ENCODE data around the gene CAPZA2. TPM values are rescaled to one million over a fixed set of nuclear protein-coding genes. Genes with fewer than 3 reads are reported as not detected.

The CAPZA2 gene
- total and polyA plus RNA-seq, 2 experiments from 2014 or later = 49.1 to 106 TPM

GRCh38 chr7:116895849-116896248, 33.5 kb downstream of the CAPZA2 start:
- Histone ChIP-seq H3K4me1 (ENCODE audit: insufficient read depth) (no peaks in the 10 kb centered on the region), H3K79me2 (replicated peaks; ENCODE audit: insufficient read depth) (peaks cover 29% of the 10 kb centered on the region), H3K27me3 (ENCODE audit: insufficient read depth) (no peaks in the 10 kb centered on the region), H3K4me2 (no peak overlapping the region), H3K4me3 (no peak overlapping the region), H4K20me1 (replicated peaks; ENCODE audit: insufficient read depth) (no peaks in the 10 kb centered on the region; the same call in 1 of the 2 replicates), H2AFZ (no peak overlapping the region), H3K36me3 (ENCODE audit: insufficient read depth) (peaks cover 8% of the 10 kb centered on the region; the same call in 1 of the 2 replicates), H3F3A (replicated peaks; ENCODE audit: low read depth) (no peaks in the 10 kb centered on the region), H3K27ac (ENCODE audit: low read depth) (no peak overlapping the region), H3K9me2 (ENCODE audit: insufficient read depth) (no peaks in the 10 kb centered on the region)
- H3K36me3 Mint-ChIP-seq (ENCODE audit: low read depth) = peaks cover 40% of the 10 kb centered on the region
- ATAC-seq (no peak), DNase-seq (ENCODE audit: low spot score) (no peak)
- H3K9me3 Mint-ChIP-seq = no peaks in the 10 kb centered on the region
- peak overlapping the region; percentile 6; the same call in 1 of the 2 replicates for H3K27ac Mint-ChIP-seq
- no peaks in the 10 kb centered on the region for H3K4me1 Mint-ChIP-seq
- H3K4me3 Mint-ChIP-seq = no peak overlapping the region
- TF ChIP-seq ZNF114 (CRISPR knock-in tag; IDR thresholded peaks at IDR 0.05) (no peak), POLR2AphosphoS5 (IDR thresholded peaks at IDR 0.05; ENCODE audit: low read depth) (no peak), REST (IDR thresholded peaks at IDR 0.05; ENCODE audit: unreplicated experiment) (no peak), STAT1 (IDR thresholded peaks at IDR 0.05; ENCODE audit: unreplicated experiment) (no peak), EZH2phosphoT487 (IDR thresholded peaks at IDR 0.05; ENCODE audit: unreplicated experiment) (no peak), EZH2 (IDR thresholded peaks at IDR 0.05; ENCODE audit: low read depth, unreplicated experiment) (no peak), NANOG (IDR thresholded peaks at IDR 0.05; ENCODE audit: borderline replicate concordance) (no peak), ZNF462 (CRISPR knock-in tag; IDR thresholded peaks at IDR 0.05) (no peak), CREB1 (CRISPR knock-in tag; IDR thresholded peaks at IDR 0.05; ENCODE audit: low read depth) (no peak), JUNB (IDR thresholded peaks at IDR 0.05; ENCODE audit: unreplicated experiment) (no peak), ETS1 (IDR thresholded peaks at IDR 0.05) (no peak), ZNF331 (CRISPR knock-in tag; IDR thresholded peaks at IDR 0.05; ENCODE audit: low read depth) (no peak), CTCF (conservative IDR thresholded peaks at IDR 0.05; ENCODE audit: low read depth in 2 of 2) (no peak)
- no peaks in the 10 kb centered on the region for H3K27me3 Mint-ChIP-seq (ENCODE audit: insufficient read depth, low read depth, poor library complexity)

Measured in GM23338 (cell line).